Tibial nerve (tissue), 4 donors: ENCODE results near the gene ARHGAP15. TPM values are rescaled to one million over a fixed set of nuclear protein-coding genes. Genes with fewer than 3 reads are reported as not detected.

Experiments used
- DNase-seq, 2 donors: peaks; one replicate each; pipeline ENCODE4 v3.0.0-alpha.2; 2019; ENCODE audit warnings: low spot score in 2 of 2
- H3K27ac ChIP-seq, 4 donors: fragments of 200-600 bp; sonication (generic) in 3 of 4; one replicate each; pipeline ENCODE4 v1.5.1; 2017 to 2019; ENCODE audit warnings: mild to moderate bottlenecking in 1 of 4
- H3K27me3 ChIP-seq, 2 donors: fragments of 200-600 bp; sonication (generic) in 1 of 2; one replicate each; pipeline versions ENCODE4 v1.5.1 to v1.6.0; 2017 to 2019
- H3K36me3 ChIP-seq, 3 donors: fragments of 200-600 bp; sonication (generic); one replicate each; pipeline ENCODE4 v1.5.1; 2018 to 2019
- H3K4me1 ChIP-seq, 4 donors: fragments of 200-600 bp; sonication (generic) in 3 of 4; one replicate each; pipeline ENCODE4 v1.5.1; 2017 to 2019
- H3K4me3 ChIP-seq, 4 donors: fragments of 200-600 bp; sonication (generic) in 3 of 4; one replicate each; pipeline ENCODE4 v1.5.1; 2017 to 2019; ENCODE audit warnings: mild to moderate bottlenecking in 1 of 4, moderate library complexity in 1 of 4
- H3K9me3 ChIP-seq, 4 donors: fragments of 200-600 bp; sonication (generic) in 3 of 4; one replicate each; pipeline ENCODE4 v1.5.1; 2017 to 2019
- CTCF ChIP-seq, 5 experiments: fragments of 200-600 bp in 3 of 5; fragments of 450-650 bp in 2 of 5; sonication (generic) in 3 of 5; IDR thresholded peaks; one replicate each; pipeline ENCODE4 v1.5.1; 2016 to 2019; ENCODE audit warnings: antibody characterized with exemption in 5 of 5, mild to moderate bottlenecking in 3 of 5, moderate library complexity in 2 of 5
- EP300 ChIP-seq, 2 donors: sonication (generic); formaldehyde crosslinking; IDR thresholded peaks; one replicate each; pipeline ENCODE4 v1.6.1; 2017; ENCODE audit warnings: antibody characterized with exemption in 2 of 2, mild to moderate bottlenecking in 1 of 2
- POLR2A ChIP-seq, 2 donors: fragments of 450-650 bp; IDR thresholded peaks; one replicate each; pipeline ENCODE4 v1.6.1; 2017; ENCODE audit warnings: antibody characterized with exemption in 2 of 2, mild to moderate bottlenecking in 2 of 2, moderate library complexity in 2 of 2
- WGBS, 2 donors: methylation state at CpG; one replicate each; pipeline ENCODE4 v1.1.5; 2018; 5-methylcytosine and 5-hydroxymethylcytosine counted together
- total RNA-seq, 4 donors: library from RNA; depleted of rRNA; stranded (reverse); fragments of >200 nt; gene quantifications; one replicate each; pipeline ENCODE4 v1.1.0, GENCODE V29; 2016

Gene ARHGAP15
- total RNA-seq, 4 donors from 2014 or later: 22.6 to 47.4 (median 35.9) TPM

GRCh38 chr2:143217512-143218115, 88.4 kb downstream of the ARHGAP15 start:
- H3K27ac ChIP-seq: no peak overlapping the region
- H3K4me1 ChIP-seq: no peaks in the 10 kb centered on the region
- H3K36me3 ChIP-seq: no peaks in the 10 kb centered on the region
- TF ChIP-seq POLR2A (IDR thresholded peaks at IDR 0.05) (no peak), EP300 (IDR thresholded peaks at IDR 0.05) (no peak), CTCF (IDR thresholded peaks at IDR 0.05) (no peak)
- no peaks in the 10 kb centered on the region for H3K9me3 ChIP-seq
- 53 to 57% methylated on average over 1 of the region's 1 CpG for WGBS, 2 donors
- no peak for DNase-seq
- H3K4me3 ChIP-seq: no peak overlapping the region
- H3K27me3 ChIP-seq: no peaks in the 10 kb centered on the region

GRCh38 chr2:143218621-143219020, 89.4 kb downstream of the ARHGAP15 start:
- no peaks in the 10 kb centered on the region for H3K9me3 ChIP-seq
- DNase-seq: no peak
- H3K4me1 ChIP-seq: no peaks in the 10 kb centered on the region
- TF ChIP-seq EP300 (IDR thresholded peaks at IDR 0.05) (no peak), CTCF (IDR thresholded peaks at IDR 0.05) (no peak), POLR2A (IDR thresholded peaks at IDR 0.05) (no peak)
- H3K36me3 ChIP-seq: no peaks in the 10 kb centered on the region
- 91 to 93% methylated on average over 6 of the region's 6 CpGs for WGBS, 2 donors
- no peak overlapping the region for H3K4me3 ChIP-seq
- no peak overlapping the region for H3K27ac ChIP-seq
- no peaks in the 10 kb centered on the region for H3K27me3 ChIP-seq

- Histone ChIP-seq H3K36me3 (no peaks in the 10 kb centered on the region), H3K9me3 (no peaks in the 10 kb centered on the region), H3K4me1 (no peaks in the 10 kb centered on the region), H3K27ac (no peak overlapping the region), H3K27me3 (no peaks in the 10 kb centered on the region), H3K4me3 (no peak overlapping the region)
- DNase-seq: no peak
- no peak for TF ChIP-seq EP300 (IDR thresholded peaks at IDR 0.05)
- no peak for TF ChIP-seq CTCF (IDR thresholded peaks at IDR 0.05)
- no peak for TF ChIP-seq POLR2A (IDR thresholded peaks at IDR 0.05)
- WGBS, 2 donors: 94 to 96% methylated on average over 3 of the region's 3 CpGs
Observed at GRCh38 chr2:143219266-143219665, 90.0 kb downstream of the ARHGAP15 start.

GRCh38 chr2:143223556-143223955, 94.3 kb downstream of the ARHGAP15 start:
- H3K36me3 ChIP-seq: no peaks in the 10 kb centered on the region
- WGBS, 2 donors: 74 to 100% methylated on average over 1 of the region's 1 CpG
- DNase-seq: no peak

GRCh38 chr2:143225931-143226330, 96.7 kb downstream of the ARHGAP15 start:
- Histone ChIP-seq H3K27ac (no peak overlapping the region), H3K27me3 (no peaks in the 10 kb centered on the region), H3K4me3 (no peak overlapping the region), H3K4me1 (no peaks in the 10 kb centered on the region), H3K9me3 (no peaks in the 10 kb centered on the region), H3K36me3 (no peaks in the 10 kb centered on the region)
- WGBS, 2 donors: 74 to 75% methylated on average over 4 of the region's 4 CpGs
- TF ChIP-seq CTCF (IDR thresholded peaks at IDR 0.05): no peak
- TF ChIP-seq EP300 (IDR thresholded peaks at IDR 0.05): no peak
- no peak for TF ChIP-seq POLR2A (IDR thresholded peaks at IDR 0.05)
- no peak for DNase-seq

More at GRCh38 chr2:143223556-143223955, 94.3 kb downstream of the ARHGAP15 start:
- TF ChIP-seq POLR2A (IDR thresholded peaks at IDR 0.05) (no peak), EP300 (IDR thresholded peaks at IDR 0.05) (no peak), CTCF (IDR thresholded peaks at IDR 0.05) (no peak)
- Histone ChIP-seq H3K4me1 (no peaks in the 10 kb centered on the region), H3K4me3 (no peak overlapping the region), H3K9me3 (no peaks in the 10 kb centered on the region), H3K27ac (no peak overlapping the region), H3K27me3 (no peaks in the 10 kb centered on the region)
